GM12801 (cell line): ENCODE results near the gene GRAMD1B.

Source experiments
- CTCF ChIP-seq: IDR thresholded peaks from one replicate; pipeline ENCODE4 v1.5.1; 2011; ENCODE audit warnings: control low read depth; ENCODE audit not compliant: insufficient read length; ENCODE audit errors: extremely low read depth

The GRAMD1B gene

DNA sequence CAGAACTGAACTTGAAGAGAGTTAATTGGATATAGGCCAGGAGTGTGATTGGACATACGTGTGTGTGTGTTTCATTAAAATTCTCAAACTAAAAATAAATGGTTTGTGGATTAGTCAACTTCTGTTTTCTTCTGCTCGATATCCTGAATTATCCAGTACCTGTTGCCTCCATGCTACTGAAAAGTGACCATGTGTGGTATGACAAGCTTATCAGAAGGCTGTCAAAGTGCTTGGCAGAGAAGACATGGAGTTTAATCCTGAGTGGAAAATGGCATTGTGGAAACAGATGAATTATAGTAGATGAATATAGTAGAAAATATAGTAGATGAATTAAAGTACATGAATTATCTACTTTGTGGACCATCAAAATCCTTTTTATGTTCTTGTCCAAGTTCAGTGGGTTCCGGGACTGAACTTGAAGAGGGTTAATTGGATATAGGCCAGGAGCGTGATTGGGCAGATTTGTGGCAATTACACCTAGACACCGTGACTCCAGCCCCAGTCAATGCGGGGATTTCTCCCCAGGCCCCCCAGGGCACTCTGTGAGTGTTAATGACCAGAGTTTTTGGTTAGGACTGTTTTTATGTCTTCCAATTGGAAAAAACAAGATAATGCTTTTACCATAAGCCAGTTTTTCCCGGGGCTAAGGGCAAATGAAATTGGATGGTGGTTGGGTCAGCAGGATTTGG lies 30.1 kb downstream of the GRAMD1B start:
- TF ChIP-seq CTCF = no peak

DNA sequence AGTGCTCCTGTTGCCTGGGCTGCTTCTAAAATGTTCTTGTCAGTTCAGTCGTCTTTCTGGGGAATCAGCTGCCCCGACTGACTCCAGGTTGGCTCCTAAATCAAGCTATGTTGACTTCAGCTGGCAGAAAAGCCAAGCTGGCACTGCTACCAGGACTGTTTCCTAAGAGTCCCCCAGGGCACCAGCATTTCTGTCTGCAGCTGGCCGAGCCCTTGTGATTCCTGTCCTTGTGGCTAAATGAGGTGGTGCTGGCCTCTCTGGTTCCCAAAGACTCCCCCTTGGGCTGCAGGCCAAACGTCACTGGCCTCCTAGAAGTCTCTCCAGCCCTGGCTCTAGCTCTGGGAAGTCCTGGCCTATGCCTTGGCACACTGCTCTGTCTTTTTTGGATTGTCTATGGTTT lies 31.1 kb downstream of the GRAMD1B start:
- TF ChIP-seq CTCF = no peak

DNA sequence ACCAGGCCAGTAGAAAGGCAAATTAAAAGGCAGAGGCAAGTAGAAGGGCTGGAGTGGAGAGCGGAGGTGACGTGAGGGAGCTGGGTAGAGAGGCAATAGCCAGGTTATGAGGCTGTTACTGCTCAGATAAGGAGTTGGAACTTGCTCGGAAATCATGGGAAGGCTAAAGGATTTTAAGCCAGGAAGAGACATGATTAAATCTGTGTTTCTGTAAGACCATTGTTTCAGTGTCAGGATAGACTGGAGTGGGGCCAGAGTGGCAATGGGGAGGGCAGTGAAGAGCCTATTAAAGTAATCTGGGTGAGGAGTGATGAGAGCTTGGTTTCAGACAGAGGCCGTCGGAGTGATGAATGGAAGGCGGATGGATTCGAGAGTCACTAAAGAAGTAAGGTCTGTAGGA lies 39.0 kb downstream of the GRAMD1B start:
- no peak for TF ChIP-seq CTCF

- no peak for TF ChIP-seq CTCF
Observed at GRCh38 chr11:123469586-123469985, 39.5 kb downstream of the GRAMD1B start.

GRCh38 chr11:123470842-123471241 lies 40.8 kb downstream of the GRAMD1B start:
- TF ChIP-seq CTCF = no peak

DNA sequence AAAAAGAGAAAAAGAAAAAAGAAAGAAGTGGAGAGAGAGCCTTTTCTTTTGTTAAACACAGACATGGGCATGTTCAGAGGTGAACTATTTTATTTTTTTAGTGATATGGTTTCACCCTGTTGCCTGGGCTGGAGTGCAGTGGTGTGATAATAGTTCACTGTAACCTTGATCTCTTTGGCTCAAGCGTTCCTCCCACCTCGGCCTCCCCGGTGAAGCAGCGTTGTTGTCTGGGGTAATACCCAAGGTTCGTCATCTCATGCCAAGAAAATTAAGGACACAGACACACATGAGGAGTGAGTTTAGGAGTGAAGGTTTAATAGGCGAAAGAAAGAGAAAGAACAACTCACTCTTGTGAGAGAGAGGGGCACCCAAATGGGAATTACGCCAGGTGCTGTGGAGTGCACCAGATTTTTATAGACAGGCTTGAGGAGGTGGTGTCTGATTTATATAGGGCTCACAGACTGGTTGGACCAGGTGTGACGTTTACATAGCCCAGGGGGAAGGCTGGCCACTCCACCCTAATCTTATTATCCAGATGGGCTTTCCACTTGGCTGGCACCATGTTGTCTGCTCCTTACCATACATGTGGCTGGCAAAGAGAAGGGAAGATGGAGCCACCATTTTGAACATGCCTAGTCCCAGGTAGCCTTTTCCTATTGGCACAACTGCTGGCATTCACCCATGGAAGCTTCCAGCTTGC lies 42.3 kb downstream of the GRAMD1B start:
- no peak for TF ChIP-seq CTCF

DNA sequence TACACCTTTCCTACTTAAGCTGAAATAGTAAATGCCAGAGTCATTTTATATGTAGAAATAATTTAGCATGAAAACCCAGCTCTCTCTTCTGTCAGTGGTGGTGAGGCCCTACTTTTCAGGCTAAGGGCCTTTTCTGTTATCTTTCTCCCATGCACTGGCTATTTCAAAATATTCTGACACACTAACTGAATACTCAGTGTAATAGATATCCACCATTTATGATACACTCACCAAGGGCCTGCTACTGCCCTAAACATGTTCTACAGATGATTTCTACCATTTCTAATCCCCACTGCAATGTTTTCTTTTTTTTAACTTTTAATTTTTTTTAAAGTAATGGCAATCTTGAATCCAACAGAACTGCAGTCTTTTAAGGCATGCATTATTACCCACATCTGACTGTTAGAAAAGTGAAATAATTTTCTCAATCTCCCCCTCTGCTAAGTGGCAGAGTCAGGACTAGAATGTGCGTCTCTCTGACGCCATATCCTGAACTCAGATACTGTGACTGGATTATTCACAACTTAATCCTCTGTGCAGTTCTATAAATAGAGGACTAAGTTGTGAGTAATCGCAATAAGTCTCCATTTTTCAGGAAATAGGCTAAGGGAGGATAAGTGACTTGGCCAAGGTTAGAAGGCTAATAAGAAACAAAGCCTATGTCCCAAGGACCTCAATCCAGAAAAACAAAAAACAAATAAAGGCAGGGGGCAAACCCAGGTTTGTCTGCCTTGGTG lies 44.0 kb downstream of the GRAMD1B start:
- TF ChIP-seq CTCF = no peak
